ENCODE data around the gene USP15.
"Not testable (repeated sequence)": the region's sequence is repeated elsewhere in the genome, so short reads cannot be mapped to it uniquely, and the experiment has no call there.

USP15 gene

DNA sequence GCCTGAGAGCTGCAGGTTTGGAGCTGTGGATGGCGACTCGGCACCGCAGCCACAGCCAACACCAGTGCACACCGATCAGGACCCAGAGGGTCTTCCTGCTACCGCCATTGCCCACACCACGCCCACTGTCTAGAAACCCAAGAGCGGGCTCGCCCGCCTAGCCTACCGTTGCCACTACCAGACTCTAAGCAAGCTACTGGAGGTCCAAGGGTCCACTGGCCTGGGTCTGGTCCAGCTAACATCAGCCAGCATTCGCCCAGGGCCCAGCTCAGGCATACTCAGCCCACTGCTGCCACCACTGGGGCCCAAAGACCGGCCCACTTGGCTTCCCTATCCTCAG, 175.9 kb downstream of the USP15 start:
- DNase-seq (ENCODE audit: insufficient read length, low spot score) = no peak
- FAIRE-seq = no peak

DNA sequence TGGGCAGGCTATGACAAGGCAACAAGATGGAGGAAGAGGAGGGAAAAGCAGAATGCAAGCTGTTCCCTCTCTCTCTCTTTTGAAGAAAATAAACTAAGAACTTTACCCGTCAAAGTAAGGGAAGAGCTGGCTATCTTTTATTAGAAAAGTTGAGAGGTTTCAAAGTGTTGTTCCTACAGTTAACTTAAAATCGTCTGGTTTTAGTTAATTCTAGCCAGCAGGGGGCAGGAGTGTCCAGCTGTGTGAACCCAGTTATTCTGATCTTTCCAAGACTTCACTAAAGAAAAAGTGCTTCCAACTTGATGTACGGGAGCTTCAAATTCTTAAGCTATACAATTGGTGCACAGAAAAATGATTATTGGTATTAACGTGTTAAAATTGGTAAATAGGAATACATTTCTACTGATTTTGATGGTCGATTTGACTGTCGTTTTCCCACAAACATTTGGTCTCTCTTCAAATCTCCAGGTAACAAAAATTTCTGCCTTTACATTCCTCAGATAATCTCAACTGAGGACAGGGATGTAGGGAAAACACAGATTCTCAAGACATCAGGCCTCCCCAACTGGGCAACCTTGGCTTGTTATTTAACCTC, 178.0 kb downstream of the USP15 start:
- FAIRE-seq (peak; percentile 93), DNase-seq (ENCODE audit: insufficient read length, low spot score) (peak; percentile 24)
- no peak for TF ChIP-seq POLR2A (IDR thresholded peaks at IDR 0.05; ENCODE audit: low read depth, low read length)

More for the DNA sequence above, 175.9 kb downstream of the USP15 start:
- no peak for TF ChIP-seq POLR2A (IDR thresholded peaks at IDR 0.05; ENCODE audit: low read depth, low read length)

DNA sequence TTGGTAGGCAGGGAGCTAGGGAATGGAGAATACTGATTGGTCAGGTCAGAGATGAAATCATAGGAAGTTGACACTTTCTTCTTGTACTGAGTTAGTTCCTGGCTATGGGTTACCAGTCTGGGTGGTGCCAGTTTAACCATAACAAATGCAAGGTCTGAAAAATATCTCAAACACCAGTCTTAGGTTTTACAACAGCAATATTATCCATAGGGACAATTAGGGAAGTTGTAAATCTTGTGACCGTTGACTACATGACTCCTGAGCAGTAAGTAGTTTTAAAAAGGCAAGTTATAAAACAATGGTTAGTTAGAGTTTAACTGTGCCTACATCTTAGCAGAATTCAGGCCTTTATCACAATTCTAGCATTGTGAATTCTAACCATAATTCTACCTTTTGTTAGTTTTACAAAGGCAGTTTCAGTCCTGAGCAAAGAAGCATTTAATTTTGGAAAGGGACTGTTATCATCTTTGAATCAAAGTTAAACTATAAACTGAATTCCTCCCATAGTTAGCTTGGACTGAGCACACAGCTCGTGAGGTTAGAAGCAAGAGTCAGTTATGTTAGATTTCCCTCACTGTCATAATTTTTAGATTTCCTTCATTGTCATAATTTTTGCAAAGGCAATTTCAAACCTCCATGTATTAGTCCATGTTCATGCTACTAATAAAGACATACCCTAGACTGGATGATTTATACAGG, 186.7 kb downstream of the USP15 start:
- TF ChIP-seq POLR2A (IDR thresholded peaks at IDR 0.05; ENCODE audit: low read depth, low read length) = no peak
- DNase-seq (ENCODE audit: insufficient read length, low spot score) (no peak), FAIRE-seq (peak; percentile 65)

GRCh38 chr12:62448436-62448835, 188.2 kb downstream of the USP15 start:
- FAIRE-seq (no peak), DNase-seq (ENCODE audit: insufficient read length, low spot score) (no peak)
- TF ChIP-seq POLR2A (IDR thresholded peaks at IDR 0.05; ENCODE audit: low read depth, low read length) = no peak

DNA sequence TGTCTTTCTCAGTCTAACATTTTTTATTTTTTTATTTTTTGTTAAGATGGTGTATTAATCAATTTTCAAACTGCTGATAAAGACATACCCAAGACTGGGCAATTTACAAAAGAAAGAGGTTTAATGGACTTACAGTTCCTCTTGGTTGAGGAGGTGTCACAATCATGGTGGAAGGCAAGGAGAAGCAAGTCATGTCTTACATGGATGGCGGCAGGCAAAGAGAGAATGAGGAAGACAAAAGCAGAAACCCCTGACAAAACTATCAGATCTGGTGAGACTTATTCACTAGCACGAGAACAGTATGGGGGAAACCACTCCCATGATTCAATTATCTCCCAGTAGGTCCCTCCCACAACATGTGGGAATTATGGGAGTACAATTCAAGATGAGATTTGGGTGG, 195.2 kb downstream of the USP15 start:
- not testable (repeated sequence) for FAIRE-seq; DNase-seq (ENCODE audit: insufficient read length, low spot score)

DNA sequence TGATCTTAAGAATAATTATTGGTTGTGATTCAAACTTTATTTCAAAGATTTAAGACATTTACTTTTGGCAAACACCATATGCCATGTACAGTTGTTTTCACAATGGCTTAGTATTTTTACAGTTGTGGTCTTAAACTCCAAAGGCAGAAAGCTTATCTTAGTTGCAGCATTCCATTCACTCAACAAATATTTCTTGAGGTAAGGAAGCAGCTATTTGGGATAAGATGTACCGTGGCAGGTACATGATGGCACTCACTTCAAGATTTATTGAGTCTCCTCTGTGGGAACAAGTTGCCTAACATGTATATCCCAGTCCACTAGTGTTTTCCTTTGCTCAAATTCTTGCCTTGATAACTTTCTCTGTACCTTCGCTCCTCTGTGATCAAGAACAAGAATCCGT, 198.4 kb downstream of the USP15 start:
- no peak for DNase-seq (ENCODE audit: insufficient read length, low spot score)
- TF ChIP-seq POLR2A (IDR thresholded peaks at IDR 0.05; ENCODE audit: low read depth, low read length) = no peak
- no peak for FAIRE-seq

GRCh38 chr12:62459976-62460375, 199.8 kb downstream of the USP15 start:
- TF ChIP-seq POLR2A (IDR thresholded peaks at IDR 0.05; ENCODE audit: low read depth, low read length) = no peak
- FAIRE-seq = no peak
- DNase-seq (ENCODE audit: insufficient read length, low spot score) = no peak

DNA sequence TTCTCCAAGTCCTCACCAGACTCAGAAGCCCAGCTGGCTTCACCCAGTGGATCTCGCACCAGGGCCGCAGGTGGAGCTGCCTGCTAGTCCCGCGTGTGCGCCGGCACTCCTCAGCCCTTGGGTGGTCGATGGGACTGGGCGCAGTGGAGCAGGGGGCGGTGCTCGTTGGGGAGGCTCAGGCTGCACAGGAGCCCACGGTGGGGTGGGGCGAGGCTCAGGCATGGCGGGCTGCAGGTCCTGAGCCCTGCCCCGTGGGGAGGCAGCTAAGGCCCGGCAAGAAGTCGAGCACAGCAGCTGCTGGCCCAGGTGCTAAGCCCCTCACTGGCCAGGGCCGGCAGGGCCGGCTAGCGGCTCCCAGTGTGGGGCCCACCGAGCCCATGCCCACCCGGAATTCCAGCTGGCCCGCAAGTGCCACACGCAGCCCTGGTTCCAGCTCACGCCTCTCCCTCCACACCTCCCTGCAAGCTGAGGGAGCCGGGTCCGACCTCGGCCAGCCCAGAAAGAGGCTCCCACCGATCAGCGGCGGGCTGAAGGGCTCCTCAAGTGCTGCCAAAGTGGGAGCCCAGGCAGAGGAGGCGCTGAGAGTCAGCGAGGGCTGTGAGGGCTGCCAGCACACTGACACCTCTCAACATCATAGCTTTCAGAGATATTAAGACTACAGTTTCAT, 201.1 kb downstream of the USP15 start:
- not testable (repeated sequence) for DNase-seq (ENCODE audit: insufficient read length, low spot score); FAIRE-seq

GRCh38 chr12:62463252-62463651, 203.0 kb downstream of the USP15 start:
- FAIRE-seq = not testable (repeated sequence)

More at GRCh38 chr12:62463252-62463651, 203.0 kb downstream of the USP15 start:
- not testable (repeated sequence) for DNase-seq (ENCODE audit: insufficient read length, low spot score)

All from H54 (cell line).